Ramos (cell line): ENCODE data around the gene ELMO2.

Source experiments
- in situ Hi-C: fragments of 300-500 bp; cut with MboI; formaldehyde crosslinking; loops from one replicate; pipeline ENCODE4 v1.14.3; 2022; ENCODE audit warnings: low sequenced_read_pairs; ENCODE audit not compliant: unreplicated experiment

The ELMO2 gene

GRCh38 chr20:46316984-46317684 is 89.3 kb downstream of the ELMO2 start:
- in situ Hi-C loops, result no loop called here
